ENCODE measurements around the gene ZNF467. TPM values are rescaled to one million over a fixed set of nuclear protein-coding genes. Genes with fewer than 3 reads are reported as not detected.

ZNF467 gene
- total and polyA plus RNA-seq, 2 of the 8 experiments (the other 6 are each of a cell fraction or from before 2014, with no cell fraction given): 0.50 to 0.51 TPM

- ChIA-PET POLR2A (ENCODE audit: partially characterized antibody) (no interaction called here), CTCF (ENCODE audit: partially characterized antibody) (interaction anchor here (0.7 to 5.2 kb wide), 7 partner anchors 9 to 30 kb away, joined by 3 to 67 read pairs (median 4); no protein-coding TSS in a partner anchor)
- Histone ChIP-seq H3K4me2 (ENCODE audit: insufficient read depth in 1 of 2, low read depth in 2 of 2, low read length in 2 of 2) (no peak overlapping the region), H4K91ac (replicated peaks; ENCODE audit: insufficient read length, low read length) (no peak overlapping the region), H3K18ac (ENCODE audit: extremely low read depth, low read length) (no peak overlapping the region), H2AK5ac (ENCODE audit: low read depth, low read length) (no peak overlapping the region), H3K56ac (replicated peaks; ENCODE audit: insufficient read length, low read depth, low read length) (no peak overlapping the region), H3K4me1 (replicated peaks in 1 of 4; ENCODE audit: control insufficient read depth in 3 of 4, insufficient read depth in 4 of 4, low read length in 3 of 4) (peaks cover 0 to 16% (median 8%) of the 10 kb centered on the region in 4 experiments; a peak in 6 of 7 replicates), H3K23ac (ENCODE audit: insufficient read length) (no peak overlapping the region), H2BK15ac (ENCODE audit: low read length) (no peak overlapping the region), H2BK20ac (ENCODE audit: low read length) (no peak overlapping the region), H3K9me3 (ENCODE audit: insufficient read depth in 2 of 2, low read depth in 1 of 2, low read length in 1 of 2) (peaks cover 8 to 20% of the 10 kb centered on the region in 2 experiments; a peak in 3 of 4 replicates), H3K4me3 (ENCODE audit: extremely low read depth in 1 of 4, insufficient read depth in 2 of 4, low read depth in 3 of 4, low read length in 4 of 4) (no peak overlapping the region), H3K36me3 (ENCODE audit: control insufficient read depth in 2 of 4, insufficient read depth in 4 of 4, low read length in 3 of 4) (no peaks in the 10 kb centered on the region), H4K5ac (ENCODE audit: insufficient read length, low read depth, low read length) (no peak overlapping the region), H2BK120ac (replicated peaks; ENCODE audit: low read depth, low read length) (no peak overlapping the region), H3K9ac (replicated peaks in 1 of 4; ENCODE audit: extremely low read depth in 1 of 4, low read depth in 3 of 4, low read length in 3 of 4) (no peak overlapping the region), H3K27ac (ENCODE audit: low read depth, low read length) (no peak overlapping the region), H2BK5ac (ENCODE audit: low read depth, low read length) (no peak overlapping the region), H4K20me1 (replicated peaks in 1 of 2; ENCODE audit: control insufficient read depth in 1 of 2, insufficient read depth in 2 of 2, low read length in 2 of 2) (no peaks in the 10 kb centered on the region), H3K14ac (ENCODE audit: insufficient read length) (no peak overlapping the region), H2AFZ (ENCODE audit: low read length) (no peak overlapping the region), H3K23me2 (ENCODE audit: low read depth, low read length) (no peaks in the 10 kb centered on the region), H3K79me1 (ENCODE audit: low read depth, low read length) (no peaks in the 10 kb centered on the region; the same call in 1 of the 2 replicates), H3K79me2 (ENCODE audit: control insufficient read depth in 1 of 2, insufficient read depth in 2 of 2, low read length in 2 of 2) (no peaks in the 10 kb centered on the region), H2BK12ac (ENCODE audit: low read depth, low read length) (no peak overlapping the region), H3K27me3 (replicated peaks in 1 of 4; ENCODE audit: control insufficient read depth in 3 of 4, extremely low read depth in 1 of 4, insufficient read depth in 3 of 4, low read length in 3 of 4) (no peaks in the 10 kb centered on the region), H3K4ac (replicated peaks; ENCODE audit: insufficient read length, low read depth, low read length) (no peak overlapping the region), H4K8ac (ENCODE audit: extremely low read depth, insufficient read depth, low read length) (peak overlapping the region; percentile 25; the same call in 1 of the 2 replicates)
- WGBS, 2 experiments (ENCODE audit: extremely low coverage in 1 of 2, insufficient coverage in 1 of 2, insufficient read length in 1 of 2, insufficient replicate concordance in 2 of 2, low coverage in 1 of 2, low lambda C conversion rate in 2 of 2, missing lambda C conversion rate in 1 of 2): 94% methylated on average over 24 of the region's 28 CpGs; no CpG with 5 or more reads in 1 of the 2 experiments
- DNase-seq (ENCODE audit: low read depth in 1 of 2, low spot score in 2 of 2) (no peak), FAIRE-seq (no peak)
- TF ChIP-seq SP1 (IDR thresholded peaks at IDR 0.05; ENCODE audit: low read depth, low read length) (no peak), RFX5 (IDR thresholded peaks at IDR 0.05; ENCODE audit: borderline replicate concordance, low read depth, low read length) (no peak), CREB1 (IDR thresholded peaks at IDR 0.05) (no peak), EZH2 (IDR thresholded peaks at IDR 0.05; ENCODE audit: low read depth, low read length, severe bottlenecking) (no peak), POLR2A (IDR thresholded peaks at IDR 0.05; ENCODE audit: control extremely low read depth in 1 of 2, low read depth in 2 of 2, low read length in 2 of 2) (no peak), KDM4A (IDR thresholded peaks at IDR 0.05; ENCODE audit: low read depth, low read length, severe bottlenecking) (no peak), MAFK (IDR thresholded peaks at IDR 0.05; ENCODE audit: low read depth, low read length) (no peak), CHD2 (IDR thresholded peaks at IDR 0.05; ENCODE audit: low read length) (no peak), PHF8 (conservative IDR thresholded peaks at IDR 0.05; ENCODE audit: low read depth, low read length) (no peak), ATF3 (IDR thresholded peaks at IDR 0.05; ENCODE audit: insufficient read depth, low read depth, low read length) (no peak), BACH1 (IDR thresholded peaks at IDR 0.05; ENCODE audit: low read length) (no peak), HDAC6 (IDR thresholded peaks at IDR 0.05; ENCODE audit: low read depth, low read length) (no peak)
- TF ChIP-seq, protein P1, sequence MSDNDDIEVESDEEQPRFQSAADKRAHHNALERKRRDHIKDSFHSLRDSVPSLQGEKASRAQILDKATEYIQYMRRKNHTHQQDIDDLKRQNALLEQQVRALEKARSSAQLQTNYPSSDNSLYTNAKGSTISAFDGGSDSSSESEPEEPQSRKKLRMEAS (IDR thresholded peaks at IDR 0.05): no peak
Measured at GRCh38 chr7:149819141-149819960, 46.0 kb upstream of the ZNF467 start.

Measured in H1 (cell line).